ENCODE data around the gene RGS16. TPM values are rescaled to one million over a fixed set of nuclear protein-coding genes. Genes with fewer than 3 reads are reported as not detected.

Gene RGS16
- total and polyA plus RNA-seq, 5 experiments from 2014 or later = 0.41 to 0.49 TPM; not detected in 3

GRCh38 chr1:182615468-182616129 is 11.4 kb upstream of the RGS16 start:
- Mint-ChIP-seq H3K36me3 (peaks cover under 1 to 7% (median 1%) of the 10 kb centered on the region in 3 donors), H3K27ac (peak overlapping the region; percentile 41 to 98 (median 84)), H3K9me3 (peaks cover 0 to 14% (median 3%) of the 10 kb centered on the region in 9 donors), H3K4me1 (peaks cover 8 to 40% (median 33%) of the 10 kb centered on the region in 4 donors), H3K4me3 (peak overlapping the region; percentile 70 to 89 (median 84)), H3K27me3 (peaks cover 29 to 90% (median 64%) of the 10 kb centered on the region in 5 donors)
- POLR2A ChIA-PET = interaction anchor here (0.9 to 2.5 kb wide), 5 partner anchors 11 to 181 kb away, joined by 3 to 8 read pairs (median 4); partner anchors contain the start of gene RGS16
- ATAC-seq (peak; percentile 20 to 22), DNase-seq (peak in 2 of 10 donors; percentile 29 to 34)

DNA sequence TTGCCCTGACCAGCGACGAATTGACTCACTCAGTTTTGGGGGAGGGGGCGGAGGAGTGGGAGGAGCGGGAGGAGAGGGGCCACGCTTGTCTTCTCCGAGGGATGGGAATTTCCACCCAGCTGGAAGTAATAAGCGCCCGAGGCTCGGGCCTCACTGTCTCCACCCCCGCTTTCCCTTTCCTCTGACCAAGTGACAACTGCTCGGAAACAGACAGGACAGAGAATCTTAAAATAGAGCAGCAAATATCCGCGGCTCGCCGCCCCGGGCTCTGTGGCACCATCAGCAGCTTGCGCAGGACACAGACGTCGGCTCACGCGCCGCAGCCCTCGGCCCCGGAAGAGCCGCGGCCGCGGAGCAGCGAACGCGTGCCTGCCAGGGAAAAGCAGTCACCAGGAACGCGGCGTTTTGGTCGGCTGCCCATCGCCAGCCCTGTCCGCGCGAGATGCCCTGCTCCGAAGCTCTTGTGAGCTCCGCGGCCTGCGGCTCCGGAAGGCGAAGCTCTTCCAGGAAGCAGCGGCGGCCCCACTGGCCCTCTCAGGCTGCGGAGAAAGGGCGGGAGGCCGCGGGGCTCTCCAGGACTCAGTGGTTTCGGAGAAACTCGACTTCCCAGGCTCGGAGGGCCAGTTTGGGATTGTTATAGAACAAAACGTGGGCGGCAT is 10.7 kb upstream of the RGS16 start:
- Mint-ChIP-seq H3K27me3 (peaks cover 29 to 92% (median 62%) of the 10 kb centered on the region in 5 donors), H3K36me3 (peaks cover 0 to 5% (median 0%) of the 10 kb centered on the region in 3 donors), H3K4me3 (peak overlapping the region; percentile 70 to 89 (median 84)), H3K27ac (peak overlapping the region in 8 of 10 donors; percentile 30 to 98 (median 85)), H3K9me3 (peaks cover 0 to 7% (median 0%) of the 10 kb centered on the region in 9 donors), H3K4me1 (peaks cover 8 to 40% (median 33%) of the 10 kb centered on the region in 4 donors)
- POLR2A ChIA-PET = interaction anchor here (1.1 to 2.5 kb wide), 2 partner anchors 10 to 12 kb away, joined by 5 to 8 read pairs; partner anchors contain the start of gene RGS16
- DNase-seq = peak in 4 of 10 donors; percentile 22 to 36 (median 29)
- ATAC-seq = peak in 1 of 2 donors; percentile 16

DNA sequence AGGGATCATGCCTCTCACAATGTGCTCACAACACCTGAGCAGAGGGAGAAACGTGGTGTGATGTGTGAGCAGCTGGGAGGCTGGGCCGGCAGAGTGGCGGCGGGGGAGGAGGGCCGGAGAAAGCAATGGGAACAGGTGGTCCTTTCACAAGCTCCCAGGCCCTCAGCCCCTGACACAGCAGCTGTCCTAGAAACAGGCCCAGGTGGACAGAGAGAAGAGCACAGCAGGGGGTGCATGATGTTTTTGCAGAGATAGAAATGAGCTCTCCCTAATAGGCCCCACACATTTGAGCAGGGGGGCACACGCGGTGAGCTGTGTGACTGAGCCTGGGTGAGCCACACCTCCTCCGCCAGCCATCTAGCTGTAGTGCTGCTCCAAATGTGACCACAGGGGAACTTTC is 7.6 kb upstream of the RGS16 start:
- Mint-ChIP-seq H3K4me3 (no peak overlapping the region), H3K27ac (no peak overlapping the region), H3K9me3 (peaks cover 0 to 2% (median 0%) of the 10 kb centered on the region in 9 donors), H3K4me1 (peaks cover 8 to 32% (median 29%) of the 10 kb centered on the region in 4 donors), H3K27me3 (peaks cover 41 to 93% (median 60%) of the 10 kb centered on the region in 5 donors), H3K36me3 (no peaks in the 10 kb centered on the region)
- DNase-seq = no peak
- ATAC-seq = no peak
- POLR2A ChIA-PET = no interaction called here

GRCh38 chr1:182611326-182611725 is 7.1 kb upstream of the RGS16 start:
- ATAC-seq (no peak), DNase-seq (no peak)
- POLR2A ChIA-PET = interaction anchor here (1.1 kb wide), 1 partner anchor 23 kb away, joined by 3 read pairs; no protein-coding TSS in a partner anchor
- Mint-ChIP-seq H3K9me3 (peaks cover 0 to 2% (median 0%) of the 10 kb centered on the region in 9 donors), H3K4me1 (peaks cover 7 to 28% (median 24%) of the 10 kb centered on the region in 4 donors), H3K27me3 (peaks cover 40 to 93% (median 60%) of the 10 kb centered on the region in 5 donors), H3K36me3 (no peaks in the 10 kb centered on the region), H3K4me3 (no peak overlapping the region), H3K27ac (peak overlapping the region in 1 of 10 donors; percentile 5)

DNA sequence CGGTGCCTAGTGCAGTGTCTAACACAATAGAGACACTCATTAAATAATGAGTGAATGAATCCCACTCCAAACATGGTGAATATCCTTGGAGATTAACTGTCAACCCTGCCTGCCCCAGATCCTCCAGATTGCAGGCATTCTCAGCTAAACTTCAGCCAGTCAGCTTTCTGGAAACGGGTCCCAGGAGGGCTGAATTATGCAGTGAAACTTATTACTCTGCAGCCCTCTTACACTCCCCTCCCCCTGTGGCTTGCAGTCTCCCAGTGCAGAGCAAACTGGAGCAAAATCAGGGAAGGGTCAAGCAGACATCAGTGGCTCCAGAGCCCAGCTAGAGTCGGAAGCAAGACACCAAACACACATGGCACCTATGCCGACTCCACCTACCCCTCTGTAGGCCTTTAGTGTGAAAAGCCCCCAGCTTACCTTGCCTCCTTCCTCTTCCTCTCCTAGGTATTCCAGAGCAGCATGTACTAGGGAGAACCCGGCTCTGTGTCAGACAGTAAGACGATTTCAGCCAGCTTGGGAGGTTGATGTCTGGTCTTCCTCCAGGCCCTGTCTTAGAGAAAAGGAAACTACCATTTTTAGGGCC is 6.5 kb upstream of the RGS16 start:
- POLR2A ChIA-PET = interaction anchor here (1.1 kb wide), 1 partner anchor 22 kb away, joined by 3 read pairs; no protein-coding TSS in a partner anchor
- Mint-ChIP-seq H3K27me3 (peaks cover 40 to 91% (median 59%) of the 10 kb centered on the region in 5 donors), H3K4me3 (no peak overlapping the region), H3K36me3 (no peaks in the 10 kb centered on the region), H3K9me3 (no peaks in the 10 kb centered on the region), H3K27ac (no peak overlapping the region), H3K4me1 (peaks cover 4 to 21% (median 18%) of the 10 kb centered on the region in 4 donors)
- no peak for ATAC-seq
- DNase-seq = no peak

DNA sequence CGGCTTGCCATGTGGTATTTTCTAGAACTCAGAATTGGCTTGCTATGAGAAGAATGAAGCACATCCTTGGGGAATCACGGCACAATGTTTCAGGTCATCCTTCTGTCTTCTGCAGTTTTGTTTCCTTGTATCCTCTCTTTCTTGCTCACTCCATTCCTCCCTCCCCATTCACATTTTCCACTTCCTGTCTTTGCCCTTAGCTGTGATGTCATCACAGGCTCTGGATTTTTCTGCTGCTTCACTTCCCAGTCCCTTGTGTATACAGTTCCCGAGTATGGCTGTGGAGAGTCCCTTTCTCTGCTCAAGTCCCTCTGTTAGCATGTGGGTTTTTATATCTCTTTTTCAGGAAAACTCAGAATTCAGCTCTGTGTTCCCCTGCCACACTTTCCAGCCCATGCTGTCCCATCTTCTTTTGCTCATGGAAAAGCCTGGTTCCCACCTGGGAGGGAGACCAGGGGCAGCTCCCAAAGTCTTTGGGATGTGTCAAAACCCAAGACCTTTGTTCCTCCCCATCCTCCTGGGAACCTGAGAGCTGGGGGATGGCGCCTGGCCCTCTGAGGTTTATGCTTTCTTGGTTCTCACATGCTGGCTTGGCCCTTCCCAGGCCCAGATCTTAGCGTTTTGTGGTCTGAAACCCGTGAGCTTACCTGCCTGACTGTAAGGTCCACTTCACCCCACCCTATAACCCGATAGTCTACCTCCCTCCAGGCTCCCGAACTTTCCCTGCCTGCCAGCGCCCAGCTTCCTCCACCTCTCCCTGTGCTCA is 4.8 kb upstream of the RGS16 start:
- no peaks in the 10 kb centered on the region for H3K9me3 Mint-ChIP-seq
- no peak for DNase-seq
- H3K4me1 Mint-ChIP-seq = peaks cover 4 to 20% (median 11%) of the 10 kb centered on the region in 4 donors
- no peak for ATAC-seq
- POLR2A ChIA-PET = no interaction called here
- peak overlapping the region in 2 of 10 donors; percentile 30 to 41 for H3K27ac Mint-ChIP-seq
- peaks cover 39 to 78% (median 55%) of the 10 kb centered on the region in 5 donors for H3K27me3 Mint-ChIP-seq
- no peak overlapping the region for H3K4me3 Mint-ChIP-seq
- no peaks in the 10 kb centered on the region for H3K36me3 Mint-ChIP-seq

DNA sequence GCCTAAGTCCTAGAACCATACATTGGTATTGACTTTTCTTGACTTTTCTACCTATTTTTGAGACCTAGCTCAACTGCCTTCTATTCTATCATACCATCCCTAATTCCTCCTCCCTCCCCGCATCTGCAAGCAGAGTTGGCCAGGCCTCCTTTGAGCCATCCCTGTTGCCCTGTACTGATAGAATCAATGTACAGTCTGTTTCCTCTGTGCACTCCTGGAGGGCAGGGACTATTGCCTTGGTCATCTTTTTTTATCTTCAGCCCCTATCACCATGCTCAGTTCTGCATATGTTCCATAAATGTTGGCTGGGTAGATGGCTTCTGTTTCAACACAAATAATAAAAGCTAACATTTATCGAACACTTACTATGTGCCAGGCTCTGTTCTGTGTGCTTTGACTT is 4.0 kb upstream of the RGS16 start:
- H3K36me3 Mint-ChIP-seq = no peaks in the 10 kb centered on the region

GRCh38 chr1:182607566-182607965 is 3.4 kb upstream of the RGS16 start:
- DNase-seq (no peak), ATAC-seq (no peak)
- no peaks in the 10 kb centered on the region for H3K9me3 Mint-ChIP-seq
- no peaks in the 10 kb centered on the region for H3K36me3 Mint-ChIP-seq
- no peak overlapping the region for H3K4me3 Mint-ChIP-seq
- POLR2A ChIA-PET = no interaction called here
- H3K27ac Mint-ChIP-seq = no peak overlapping the region
- H3K27me3 Mint-ChIP-seq = peaks cover 30 to 64% (median 41%) of the 10 kb centered on the region in 5 donors
- peaks cover 7 to 24% (median 14%) of the 10 kb centered on the region in 4 donors for H3K4me1 Mint-ChIP-seq

More for the DNA sequence above, 4.0 kb upstream of the RGS16 start:
- DNase-seq (no peak), ATAC-seq (no peak)
- no peaks in the 10 kb centered on the region for H3K9me3 Mint-ChIP-seq
- peaks cover 31 to 70% (median 47%) of the 10 kb centered on the region in 5 donors for H3K27me3 Mint-ChIP-seq
- no peak overlapping the region for H3K4me3 Mint-ChIP-seq
- POLR2A ChIA-PET = no interaction called here
- no peak overlapping the region for H3K27ac Mint-ChIP-seq
- peaks cover 7 to 21% (median 13%) of the 10 kb centered on the region in 4 donors for H3K4me1 Mint-ChIP-seq

GRCh38 chr1:182603646-182604174 is 479 bp downstream of the RGS16 start:
- Mint-ChIP-seq H3K27ac (peak overlapping the region in 5 of 10 donors; percentile 15 to 78 (median 56)), H3K36me3 (no peaks in the 10 kb centered on the region), H3K27me3 (peaks cover 9 to 27% (median 10%) of the 10 kb centered on the region in 5 donors), H3K4me3 (peak overlapping the region; percentile 68 to 87 (median 82)), H3K9me3 (no peaks in the 10 kb centered on the region), H3K4me1 (peaks cover 7 to 24% (median 14%) of the 10 kb centered on the region in 4 donors)
- peak; percentile 5 to 6 for ATAC-seq
- POLR2A ChIA-PET = interaction anchor here (0.9 to 1.4 kb wide), 4 partner anchors 11 to 185 kb away, joined by 3 to 8 read pairs (median 4); no protein-coding TSS in a partner anchor
- peak in 1 of 10 donors; percentile 18 for DNase-seq

GRCh38 chr1:182602935-182603645 is 1.1 kb downstream of the RGS16 start:
- no peaks in the 10 kb centered on the region for H3K36me3 Mint-ChIP-seq
- peaks cover 4 to 21% (median 7%) of the 10 kb centered on the region in 5 donors for H3K27me3 Mint-ChIP-seq
- ATAC-seq (peak in 1 of 2 donors; percentile 19), DNase-seq (no peak)
- POLR2A ChIA-PET = interaction anchor here (0.9 to 1.3 kb wide), 3 partner anchors 12 to 185 kb away, joined by 3 to 5 read pairs (median 4); no protein-coding TSS in a partner anchor
- peak overlapping the region in 7 of 10 donors; percentile 68 to 85 (median 81) for H3K4me3 Mint-ChIP-seq
- peak overlapping the region in 1 of 10 donors; percentile 56 for H3K27ac Mint-ChIP-seq
- no peaks in the 10 kb centered on the region for H3K9me3 Mint-ChIP-seq
- H3K4me1 Mint-ChIP-seq = peaks cover 7 to 24% (median 14%) of the 10 kb centered on the region in 4 donors

GRCh38 chr1:182601913-182602312 is 2.3 kb downstream of the RGS16 start:
- Mint-ChIP-seq H3K36me3 (no peaks in the 10 kb centered on the region), H3K4me3 (no peak overlapping the region), H3K9me3 (no peaks in the 10 kb centered on the region), H3K27ac (no peak overlapping the region), H3K27me3 (peaks cover under 1 to 16% (median 3%) of the 10 kb centered on the region in 5 donors), H3K4me1 (peaks cover 9 to 22% (median 14%) of the 10 kb centered on the region in 4 donors)
- ATAC-seq (no peak), DNase-seq (no peak)
- POLR2A ChIA-PET = interaction anchor here (1.2 to 1.5 kb wide), 2 partner anchors 13 to 183 kb away, joined by 4 to 8 read pairs; partner anchors contain the start of gene RNASEL
